ENCODE data around the gene C1orf94. TPM values are rescaled to one million over a fixed set of nuclear protein-coding genes. Genes with fewer than 3 reads are reported as not detected.

C1orf94 gene
- total and polyA plus RNA-seq, 2 donors (not counting 1 experiment from before 2014, with no cell fraction given) = not detected

GRCh38 chr1:34166625-34167361 lies 9.9 kb upstream of the C1orf94 start:
- no peak overlapping the region for H2AFZ ChIP-seq (ENCODE audit: insufficient read depth, low read depth, low read length, poor library complexity, severe bottlenecking)
- no peak overlapping the region for H3K9ac ChIP-seq (ENCODE audit: low read length)
- no peaks in the 10 kb centered on the region for H3K36me3 ChIP-seq (replicated peaks in 1 of 2; ENCODE audit: control extremely low read depth in 1 of 2, control insufficient read depth in 1 of 2, extremely low read depth in 1 of 2, insufficient read depth in 2 of 2, low read length in 1 of 2)
- peaks cover 0 to 9% (median 0%) of the 10 kb centered on the region in 3 donors for H3K9me3 ChIP-seq (ENCODE audit: control extremely low read depth in 1 of 3, control insufficient read depth in 2 of 3, insufficient read depth in 1 of 3, low read length in 2 of 3)
- ATAC-seq (ENCODE audit: low read depth) (no peak), DNase-seq (no peak)
- no peak overlapping the region for H3K4me2 ChIP-seq (replicated peaks; ENCODE audit: low read depth, low read length, poor library complexity, severe bottlenecking)
- H3K4me3 ChIP-seq (ENCODE audit: control extremely low read depth in 1 of 5, extremely low read depth in 1 of 5, insufficient read depth in 1 of 5, low read depth in 2 of 5, low read length in 4 of 5) = no peak overlapping the region
- no peaks in the 10 kb centered on the region for H3K9me3 Mint-ChIP-seq (ENCODE audit: insufficient read depth)
- TF ChIP-seq EZH2 (IDR thresholded peaks at IDR 0.05; ENCODE audit: borderline replicate concordance, insufficient read depth, low read depth, low read length, poor library complexity, severe bottlenecking) (no peak), CTCF (IDR thresholded peaks at IDR 0.05) (no peak)
- no peak overlapping the region for H3K4me3 Mint-ChIP-seq
- POLR2A ChIA-PET = no interaction called here
- peaks cover 12% of the 10 kb centered on the region for H3K4me1 Mint-ChIP-seq
- H4K20me1 ChIP-seq (ENCODE audit: control insufficient read depth, insufficient read depth, low read length, poor library complexity, severe bottlenecking) = no peaks in the 10 kb centered on the region
- no peak overlapping the region for H3K27ac ChIP-seq (ENCODE audit: low read length in 2 of 2)
- WGBS (ENCODE audit: insufficient coverage) = 8% methylated on average over 19 of the region's 24 CpGs
- H3K27me3 Mint-ChIP-seq = peaks cover 75% of the 10 kb centered on the region
- intact Hi-C loops (cut with micrococcal nuclease) = no loop called here
- H3K79me2 ChIP-seq (ENCODE audit: control insufficient read depth, insufficient read depth, low read length) = no peaks in the 10 kb centered on the region
- H3K27ac Mint-ChIP-seq = no peak overlapping the region
- peaks cover 0 to 37% (median 15%) of the 10 kb centered on the region in 4 experiments for H3K27me3 ChIP-seq (replicated peaks in 1 of 4; ENCODE audit: control extremely low read depth in 1 of 4, control insufficient read depth in 3 of 4, insufficient read depth in 4 of 4, low read length in 3 of 4)
- H3K4me1 ChIP-seq (ENCODE audit: control insufficient read depth in 2 of 2, insufficient read depth in 2 of 2, low read length in 2 of 2) = peaks cover 8 to 14% of the 10 kb centered on the region in 2 donors
- CTCF ChIA-PET = no interaction called here

GRCh38 chr1:34167389-34167788 lies 9.3 kb upstream of the C1orf94 start:
- Histone ChIP-seq H3K79me2 (ENCODE audit: control insufficient read depth, insufficient read depth, low read length) (no peaks in the 10 kb centered on the region), H3K4me3 (ENCODE audit: control extremely low read depth in 1 of 5, extremely low read depth in 1 of 5, insufficient read depth in 1 of 5, low read depth in 2 of 5, low read length in 4 of 5) (no peak overlapping the region), H3K9ac (ENCODE audit: low read length) (no peak overlapping the region), H3K9me3 (ENCODE audit: control extremely low read depth in 1 of 3, control insufficient read depth in 2 of 3, insufficient read depth in 1 of 3, low read length in 2 of 3) (peaks cover 0 to 9% (median 0%) of the 10 kb centered on the region in 3 donors), H3K27me3 (replicated peaks in 1 of 4; ENCODE audit: control extremely low read depth in 1 of 4, control insufficient read depth in 3 of 4, insufficient read depth in 4 of 4, low read length in 3 of 4) (peaks cover 0 to 37% (median 15%) of the 10 kb centered on the region in 4 experiments), H2AFZ (ENCODE audit: insufficient read depth, low read depth, low read length, poor library complexity, severe bottlenecking) (no peak overlapping the region), H3K36me3 (replicated peaks in 1 of 2; ENCODE audit: control extremely low read depth in 1 of 2, control insufficient read depth in 1 of 2, extremely low read depth in 1 of 2, insufficient read depth in 2 of 2, low read length in 1 of 2) (no peaks in the 10 kb centered on the region), H4K20me1 (ENCODE audit: control insufficient read depth, insufficient read depth, low read length, poor library complexity, severe bottlenecking) (no peaks in the 10 kb centered on the region), H3K4me1 (ENCODE audit: control insufficient read depth in 2 of 2, insufficient read depth in 2 of 2, low read length in 2 of 2) (peaks cover 8 to 14% of the 10 kb centered on the region in 2 donors), H3K4me2 (replicated peaks; ENCODE audit: low read depth, low read length, poor library complexity, severe bottlenecking) (no peak overlapping the region), H3K27ac (ENCODE audit: low read length in 2 of 2) (no peak overlapping the region)
- Mint-ChIP-seq H3K27ac (no peak overlapping the region), H3K9me3 (ENCODE audit: insufficient read depth) (no peaks in the 10 kb centered on the region), H3K4me1 (peaks cover 12% of the 10 kb centered on the region), H3K27me3 (peaks cover 77% of the 10 kb centered on the region), H3K4me3 (no peak overlapping the region)
- intact Hi-C loops (cut with micrococcal nuclease) = no loop called here
- no peak for TF ChIP-seq CTCF (IDR thresholded peaks at IDR 0.05)
- TF ChIP-seq EZH2 (IDR thresholded peaks at IDR 0.05; ENCODE audit: borderline replicate concordance, insufficient read depth, low read depth, low read length, poor library complexity, severe bottlenecking) = no peak
- DNase-seq = no peak
- CTCF ChIA-PET = no interaction called here
- WGBS (ENCODE audit: insufficient coverage) = 33% methylated on average over 12 of the region's 13 CpGs
- POLR2A ChIA-PET = interaction anchor here (0.9 kb wide), 1 partner anchor 854 kb away, joined by 3 read pairs; no protein-coding TSS in a partner anchor
- ATAC-seq (ENCODE audit: low read depth) = no peak
